ENCODE measurements around the gene POP4.
"Not testable (repeated sequence)": the region's sequence is repeated elsewhere in the genome, so short reads cannot be mapped to it uniquely, and the experiment has no call there.

The POP4 gene

DNA sequence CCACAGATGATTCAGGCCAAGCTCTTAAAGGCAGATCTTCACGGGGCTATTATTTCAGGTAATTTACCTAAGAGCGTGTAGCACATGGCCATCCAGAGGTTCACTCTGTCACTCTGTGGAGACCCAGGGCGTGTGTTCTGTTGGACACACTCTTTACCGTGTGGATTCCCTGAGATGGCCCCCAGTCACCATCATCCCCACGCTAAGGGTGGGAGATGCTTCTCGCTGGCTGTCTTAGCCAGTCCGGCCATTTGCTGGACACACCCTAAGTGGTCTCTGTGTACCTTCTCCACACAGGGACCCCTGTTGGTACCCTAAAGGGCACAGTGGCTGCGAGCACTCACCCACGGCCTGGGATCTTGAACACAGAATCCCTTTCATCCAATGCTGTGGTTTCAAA is 6.0 kb downstream of the POP4 start:
- DNase-seq (ENCODE audit: low read depth) = no peak

DNA sequence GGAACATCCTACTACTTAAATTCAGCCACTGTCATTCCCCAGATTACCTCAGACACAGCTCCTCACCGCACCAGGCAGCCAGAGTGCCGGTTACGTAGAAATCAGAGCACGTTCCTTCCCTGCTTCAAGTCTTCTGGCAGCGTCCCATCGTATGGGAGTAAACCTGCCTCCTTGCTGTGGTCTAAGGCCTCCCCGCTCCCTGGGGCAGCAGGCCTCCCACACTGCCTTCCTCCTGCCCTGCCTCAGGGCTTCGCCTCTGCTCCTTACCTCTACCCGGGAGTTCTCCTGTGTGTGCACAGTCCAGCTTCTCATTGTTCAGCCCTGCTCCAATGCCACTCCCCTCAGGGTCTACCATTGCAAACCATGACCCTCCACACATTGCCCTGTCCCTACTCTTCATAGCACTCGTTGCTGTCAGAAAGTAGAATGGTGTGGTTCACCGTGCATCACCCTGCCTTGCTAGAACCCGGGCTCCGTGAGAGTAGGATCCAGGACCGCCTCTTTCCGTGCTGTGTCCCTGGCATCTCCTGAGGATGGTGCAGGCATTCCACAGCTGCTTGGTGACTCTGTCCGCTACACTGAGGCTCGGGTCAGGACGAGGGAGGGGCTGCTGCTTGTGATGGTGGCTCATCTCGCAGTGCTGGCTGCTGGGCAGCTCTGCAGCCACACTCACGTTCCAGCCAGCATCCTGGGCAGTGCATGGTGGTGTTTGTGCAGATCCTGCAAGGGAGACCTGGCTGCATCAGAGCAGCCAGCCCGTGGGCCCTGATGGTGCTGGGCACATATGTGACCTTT is 6.9 kb downstream of the POP4 start:
- DNase-seq (ENCODE audit: low read depth) = no peak

- no peak for DNase-seq (ENCODE audit: low read depth)
Observed at GRCh38 chr19:29614046-29614445, 8.0 kb downstream of the POP4 start.

DNA sequence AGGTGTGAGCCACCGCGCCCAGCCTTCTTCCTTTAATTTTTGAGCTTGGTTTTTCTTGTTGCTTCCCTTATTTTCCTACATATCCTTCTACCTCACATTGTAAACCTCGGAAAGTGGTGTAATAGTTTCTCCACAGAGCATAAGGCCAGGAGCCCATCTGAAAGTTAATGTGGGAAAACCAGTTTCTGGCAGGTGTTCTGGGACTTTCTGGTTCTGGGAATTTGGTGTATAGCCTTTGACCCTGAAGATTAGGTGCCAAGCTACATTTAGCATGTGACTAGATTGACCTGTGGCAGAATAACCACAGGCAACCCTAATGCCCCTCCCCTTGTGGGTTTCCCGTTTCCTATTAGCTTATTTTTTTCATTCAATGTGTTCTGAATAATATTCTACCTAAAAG is 8.7 kb downstream of the POP4 start:
- DNase-seq (ENCODE audit: low read depth) = no peak

DNA sequence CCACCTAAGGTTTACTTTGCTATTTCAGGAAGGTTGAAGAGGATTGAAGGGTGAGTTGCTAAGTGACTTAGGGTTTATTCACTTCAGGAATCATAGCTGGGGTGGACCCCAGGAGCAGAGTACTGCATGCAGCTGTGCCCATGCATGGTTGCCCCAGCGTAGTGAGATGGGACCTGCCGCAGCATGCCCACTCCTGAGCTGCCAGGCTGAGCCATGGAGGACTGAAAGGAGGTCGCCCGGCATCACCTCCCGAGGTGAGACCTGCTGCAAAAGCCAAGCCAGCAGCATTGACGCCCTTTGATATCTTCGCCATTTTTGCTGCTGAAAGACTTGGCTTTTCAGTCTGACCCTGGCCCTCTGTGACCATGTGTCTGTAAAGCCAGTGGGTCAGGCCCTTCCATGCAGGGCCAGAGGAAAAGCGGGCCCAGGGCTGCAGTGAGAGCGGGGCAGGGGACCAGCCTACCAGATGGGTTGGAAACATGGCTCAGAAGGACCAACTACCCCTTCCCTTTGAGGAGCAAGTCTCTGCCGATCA is 9.9 kb downstream of the POP4 start:
- no peak for DNase-seq (ENCODE audit: low read depth)

DNA sequence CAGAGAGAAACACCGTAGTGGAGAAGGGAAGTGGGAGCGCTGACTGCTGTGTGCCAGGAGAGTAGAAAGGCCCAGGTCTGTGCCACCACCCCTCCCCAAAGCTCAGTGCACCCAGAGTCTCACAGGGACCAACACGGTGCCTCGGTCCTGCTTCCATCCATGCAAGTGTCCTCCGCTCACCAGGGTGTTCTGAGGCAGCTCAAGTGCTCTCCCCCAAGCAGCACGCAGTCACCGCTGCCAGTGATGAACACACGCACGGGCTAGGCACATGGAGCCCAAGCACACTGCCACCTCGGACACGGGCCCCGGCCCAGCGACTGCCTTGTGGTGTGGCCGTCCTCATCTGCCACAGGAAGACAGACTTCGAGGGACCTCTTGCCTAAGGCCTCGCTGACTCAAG is 10.5 kb downstream of the POP4 start:
- no peak for DNase-seq (ENCODE audit: low read depth)

- no peak for DNase-seq (ENCODE audit: low read depth)
Observed at GRCh38 chr19:29617366-29618266, 11.5 kb downstream of the POP4 start.

DNA sequence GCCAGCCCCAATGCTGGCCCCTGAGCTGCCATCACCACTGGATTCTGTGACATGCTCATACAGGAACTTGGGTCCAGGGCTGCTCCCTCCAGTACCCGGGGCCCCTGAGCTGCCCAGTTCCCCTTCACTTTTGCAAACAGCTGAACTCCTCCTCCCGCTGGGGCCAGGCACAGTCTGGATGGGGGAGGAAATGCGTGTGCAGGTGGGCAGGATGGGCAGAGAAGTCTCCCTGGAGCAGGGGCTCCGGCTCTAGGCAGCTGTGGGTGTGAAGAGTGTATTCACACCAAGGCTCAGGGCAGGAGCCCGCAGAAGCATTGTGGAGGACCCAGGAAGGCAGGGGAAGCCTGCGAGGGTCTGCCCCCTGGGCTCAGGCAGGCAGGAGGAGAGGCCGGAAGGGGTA is 12.4 kb downstream of the POP4 start:
- no peak for DNase-seq (ENCODE audit: low read depth)

GRCh38 chr19:29618871-29619270 is 12.8 kb downstream of the POP4 start:
- no peak for DNase-seq (ENCODE audit: low read depth)

GRCh38 chr19:29620931-29621351 is 14.9 kb downstream of the POP4 start:
- no peak for DNase-seq (ENCODE audit: low read depth)

- DNase-seq (ENCODE audit: low read depth) = no peak
Observed at GRCh38 chr19:29622166-29623070, 16.3 kb downstream of the POP4 start.

- DNase-seq (ENCODE audit: low read depth) = no peak
Observed at GRCh38 chr19:29623726-29624488, 17.8 kb downstream of the POP4 start.

DNA sequence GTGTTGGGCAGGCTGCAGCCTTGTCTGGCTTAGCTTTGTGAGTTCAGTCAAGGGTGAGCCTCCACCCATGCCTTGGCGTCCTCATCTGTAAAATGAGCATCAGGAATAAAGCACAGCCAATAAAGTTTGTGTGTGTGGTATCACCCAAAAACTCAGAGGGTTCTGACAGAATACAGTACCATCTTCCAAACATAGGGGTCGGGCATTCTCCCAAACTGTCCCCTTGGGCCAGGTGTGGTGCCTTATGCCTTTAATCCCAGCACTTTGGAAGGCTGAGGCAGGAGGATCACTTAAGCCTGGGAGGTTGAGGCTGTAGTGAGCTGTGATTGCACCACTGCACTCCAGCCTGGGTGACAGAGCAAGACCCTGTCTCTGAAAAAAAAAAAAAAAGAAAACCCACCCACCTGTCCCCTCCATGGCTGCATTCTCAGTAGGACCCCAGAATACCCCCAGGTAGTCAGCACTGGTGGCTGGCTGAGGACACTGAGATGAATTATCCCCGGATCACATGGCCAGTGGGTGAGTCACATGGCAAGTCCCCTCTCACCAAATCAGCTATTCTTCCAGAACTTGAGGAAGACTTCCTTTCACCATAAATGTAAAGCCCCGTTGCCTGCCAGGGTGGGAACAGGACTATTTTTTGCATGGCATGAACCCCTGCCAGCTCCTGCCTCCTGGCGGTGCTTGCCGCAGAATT is 18.6 kb downstream of the POP4 start:
- no peak for DNase-seq (ENCODE audit: low read depth)

- no peak for DNase-seq (ENCODE audit: low read depth)
Observed at GRCh38 chr19:29625186-29625651, 19.1 kb downstream of the POP4 start.

DNA sequence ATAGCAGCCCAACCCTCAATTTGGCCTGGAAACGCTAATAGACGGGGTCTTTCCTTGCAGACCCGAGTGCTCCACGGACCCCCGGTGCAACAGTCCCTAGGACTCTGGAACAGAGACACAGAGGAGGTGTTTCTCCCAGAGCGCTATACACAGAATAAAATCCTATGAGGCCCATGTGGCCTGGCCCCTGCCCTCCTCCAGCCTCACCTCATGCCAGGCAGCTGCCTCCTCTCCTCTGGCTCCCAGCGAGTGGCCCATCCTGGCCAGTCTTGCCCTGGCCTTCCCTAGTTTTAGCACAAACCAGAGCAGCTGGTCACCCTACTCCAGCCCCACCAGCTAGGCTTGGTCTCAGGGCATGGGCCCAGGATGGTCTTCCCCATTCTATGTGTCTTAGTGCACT is 20.3 kb downstream of the POP4 start:
- no peak for DNase-seq (ENCODE audit: low read depth)

GRCh38 chr19:29626832-29627231 is 20.7 kb downstream of the POP4 start:
- DNase-seq (ENCODE audit: low read depth) = not testable (repeated sequence)

- DNase-seq (ENCODE audit: low read depth) = no peak
Observed at GRCh38 chr19:29628661-29629385, 22.7 kb downstream of the POP4 start.

GRCh38 chr19:29629836-29630534 is 23.9 kb downstream of the POP4 start:
- DNase-seq (ENCODE audit: low read depth) = no peak

DNA sequence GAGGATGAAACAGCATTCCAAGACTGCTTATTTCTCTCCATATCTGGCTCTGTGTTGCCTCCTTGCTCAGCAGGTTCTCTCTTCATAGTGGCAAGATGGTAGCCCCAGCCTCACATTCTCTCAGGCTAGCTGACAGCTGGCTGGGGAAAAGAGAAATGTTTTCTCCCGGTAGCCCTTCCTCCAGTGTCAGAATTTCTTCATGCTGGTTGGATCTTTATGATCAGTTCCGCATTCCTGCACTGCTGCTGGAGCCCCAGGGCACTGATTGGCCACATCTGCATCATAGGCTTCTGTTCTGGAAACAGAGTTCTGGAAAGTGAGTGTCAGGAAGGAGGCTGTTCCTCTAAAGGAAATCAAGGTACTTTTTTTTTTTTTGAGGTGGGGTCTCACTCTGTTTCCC is 24.6 kb downstream of the POP4 start:
- DNase-seq (ENCODE audit: low read depth) = no peak

Measured in HS-27A (cell line).